CD4-positive, alpha-beta T cell treated with Interferon alpha-2 for 1 hour (primary cell): ENCODE measurements around the gene DPP6.

ENCODE experiments used
- DNase-seq, 2 donors: peaks; one replicate each; pipeline ENCODE4 v3.0.0-alpha.2; 2020 to 2022

Gene DPP6

GRCh38 chr7:154743206-154743605 lies 691.0 kb downstream of the DPP6 start:
- no peak for DNase-seq

- DNase-seq: no peak
Measured at GRCh38 chr7:154744256-154744860, 692.2 kb downstream of the DPP6 start.

- DNase-seq: no peak
Measured at GRCh38 chr7:154744861-154745258, 692.7 kb downstream of the DPP6 start.

GRCh38 chr7:154746571-154747360 lies 694.6 kb downstream of the DPP6 start:
- no peak for DNase-seq

GRCh38 chr7:154748089-154748786 lies 696.0 kb downstream of the DPP6 start:
- no peak for DNase-seq

- DNase-seq: no peak
Measured at GRCh38 chr7:154750353-154750801, 698.2 kb downstream of the DPP6 start.

GRCh38 chr7:154753226-154753625 lies 701.0 kb downstream of the DPP6 start:
- DNase-seq: no peak

GRCh38 chr7:154757756-154758155 lies 705.6 kb downstream of the DPP6 start:
- no peak for DNase-seq

GRCh38 chr7:154759989-154760388 lies 707.8 kb downstream of the DPP6 start:
- DNase-seq: no peak

GRCh38 chr7:154765118-154765517 lies 712.9 kb downstream of the DPP6 start:
- no peak for DNase-seq

GRCh38 chr7:154767142-154767541 lies 714.9 kb downstream of the DPP6 start:
- DNase-seq: no peak

- no peak for DNase-seq
Measured at GRCh38 chr7:154767821-154768415, 715.7 kb downstream of the DPP6 start.

- no peak for DNase-seq
Measured at GRCh38 chr7:154769001-154769400, 716.8 kb downstream of the DPP6 start.

GRCh38 chr7:154769527-154769926 lies 717.3 kb downstream of the DPP6 start:
- DNase-seq: no peak

GRCh38 chr7:154770361-154770760 lies 718.2 kb downstream of the DPP6 start:
- DNase-seq: no peak

GRCh38 chr7:154770962-154771361 lies 718.8 kb downstream of the DPP6 start:
- DNase-seq: no peak

- no peak for DNase-seq
Measured at GRCh38 chr7:154774303-154774969, 722.2 kb downstream of the DPP6 start.

GRCh38 chr7:154775681-154776080 lies 723.5 kb downstream of the DPP6 start:
- no peak for DNase-seq

- no peak for DNase-seq
Measured at GRCh38 chr7:154776350-154776749, 724.2 kb downstream of the DPP6 start.

- no peak for DNase-seq
Measured at GRCh38 chr7:154777023-154777422, 724.8 kb downstream of the DPP6 start.

- no peak for DNase-seq
Measured at GRCh38 chr7:154777489-154777888, 725.3 kb downstream of the DPP6 start.

GRCh38 chr7:154777908-154778307 lies 725.7 kb downstream of the DPP6 start:
- DNase-seq: no peak
